Mammary epithelial cell (primary cell): ENCODE data around the gene ANXA5.

Experiments used
- CTCF ChIP-seq, 2 donors: IDR thresholded peaks in 1 of 2; conservative IDR thresholded peaks in 1 of 2; 2 replicates each; pipeline ENCODE4 v1.5.1; 2011 to 2012; ENCODE audit warnings: inconsistent platforms in 2 of 2, low read length in 2 of 2, mild to moderate bottlenecking in 2 of 2, control low read depth in 1 of 2, low read depth in 1 of 2; ENCODE audit not compliant: insufficient read depth in 1 of 2; ENCODE audit errors: extremely low read depth in 1 of 2
- EZH2 ChIP-seq: IDR thresholded peaks from 2 replicates; pipeline ENCODE4 v1.6.1; 2012; ENCODE audit warnings: low read length, inconsistent platforms, borderline replicate concordance

DNA sequence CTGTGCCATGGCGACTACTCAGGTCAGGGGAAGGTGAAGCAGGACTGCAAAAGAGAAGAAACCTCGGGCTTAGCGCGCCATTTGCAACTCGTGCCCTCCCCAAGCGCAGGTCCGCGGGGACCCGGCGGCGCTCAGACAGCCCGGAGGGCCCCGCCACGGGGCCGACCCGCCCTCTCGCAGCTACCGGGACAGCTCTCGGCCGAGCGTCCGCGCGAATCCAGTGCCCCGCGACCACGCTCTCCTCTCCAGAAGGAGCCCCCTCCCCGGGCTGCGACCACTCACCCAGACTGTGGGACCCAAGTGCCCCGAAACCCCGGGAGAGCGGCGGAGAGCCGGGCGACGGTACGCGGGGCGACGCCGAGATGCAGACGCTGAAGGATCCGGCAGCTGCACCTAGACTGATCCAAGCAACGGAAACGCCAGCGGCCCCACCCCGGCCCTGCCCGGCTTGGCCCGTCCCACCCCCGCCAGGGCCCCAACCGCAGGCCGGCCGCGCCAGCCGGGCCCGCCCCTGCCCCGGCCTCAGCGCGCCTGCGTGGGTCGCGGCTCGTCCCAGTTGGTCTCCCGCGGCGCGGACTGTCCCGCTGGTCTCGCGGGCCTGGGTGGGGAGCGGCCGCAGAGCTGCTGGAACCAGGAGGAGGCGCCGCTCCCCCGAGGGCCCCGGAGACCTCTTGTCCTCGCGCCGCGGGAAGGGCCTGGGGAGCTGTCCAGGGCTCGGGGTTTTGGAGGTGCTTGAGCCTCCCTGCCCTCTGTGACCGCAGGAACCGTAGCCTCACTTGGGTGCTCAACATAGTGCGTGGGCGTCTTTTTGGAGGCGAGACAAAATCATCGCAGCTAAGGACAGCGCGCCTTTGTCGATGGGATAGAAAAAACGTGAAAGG, at the start of gene ANXA5:
- TF ChIP-seq CTCF (conservative IDR thresholded peaks at IDR 0.05 in 1 of 2, IDR thresholded peaks at IDR 0.05 in 1 of 2; ENCODE audit: extremely low read depth in 1 of 2, insufficient read depth in 1 of 2, low read depth in 1 of 2, low read length in 2 of 2) (peak; percentile 5 to 44), EZH2 (no peak)
